Measurements from ENCODE around the gene NECTIN1.

The NECTIN1 gene

DNA sequence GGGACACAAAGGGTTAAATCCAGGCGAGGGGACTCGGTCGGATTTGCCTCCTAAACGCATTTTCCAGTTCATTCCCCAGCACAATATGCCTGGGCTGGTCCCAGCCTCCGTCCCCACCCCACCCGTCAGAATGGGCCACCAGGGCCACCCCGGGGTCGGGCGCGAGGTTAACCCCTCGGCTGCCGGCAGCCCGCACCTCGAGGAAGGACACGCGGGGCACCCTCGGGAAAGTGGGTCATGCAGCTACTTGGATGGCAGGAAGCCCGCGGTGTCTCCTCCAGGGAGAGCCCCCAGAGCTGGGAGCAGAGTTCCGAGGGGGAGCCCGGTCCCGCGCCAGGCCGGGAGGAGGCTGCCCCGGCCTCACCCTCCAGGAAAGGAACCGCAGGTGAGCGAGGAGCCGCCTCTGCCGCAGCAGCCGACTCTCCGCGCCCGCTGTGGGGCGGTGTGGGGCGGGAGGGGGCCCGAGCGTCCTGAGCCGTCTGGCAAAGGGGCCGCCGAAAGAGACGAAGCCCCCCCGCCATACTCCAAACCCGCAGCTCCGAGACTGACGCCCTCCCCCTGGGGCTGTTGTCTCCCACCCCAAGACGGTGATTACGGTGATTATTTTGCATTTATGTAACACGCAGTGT is 1.4 kb downstream of the NECTIN1 start:
- H3K79me2 ChIP-seq (ENCODE audit: insufficient read depth, low read length) = peaks cover 42% of the 10 kb centered on the region
- peaks cover 19% of the 10 kb centered on the region for H4K20me1 ChIP-seq (ENCODE audit: low read depth, low read length)
- no peaks in the 10 kb centered on the region for H3K27me3 ChIP-seq (ENCODE audit: low read length)
- peak overlapping the region; percentile 77 for H3K27ac ChIP-seq (ENCODE audit: low read depth, low read length)
- H2AFZ ChIP-seq (ENCODE audit: low read depth, low read length, severe bottlenecking) = no peak overlapping the region
- no peaks in the 10 kb centered on the region for H3K9me2 ChIP-seq (replicated peaks; ENCODE audit: insufficient read depth, low read length)
- H3K9ac ChIP-seq (ENCODE audit: low read length) = peak overlapping the region; percentile 73
- H3K4me2 ChIP-seq (ENCODE audit: low read depth, low read length, poor library complexity, severe bottlenecking) = peak overlapping the region; percentile 61
- TF ChIP-seq EZH2phosphoT487 (conservative IDR thresholded peaks at IDR 0.05; ENCODE audit: low read length) = no peak
- TF ChIP-seq, protein P1, sequence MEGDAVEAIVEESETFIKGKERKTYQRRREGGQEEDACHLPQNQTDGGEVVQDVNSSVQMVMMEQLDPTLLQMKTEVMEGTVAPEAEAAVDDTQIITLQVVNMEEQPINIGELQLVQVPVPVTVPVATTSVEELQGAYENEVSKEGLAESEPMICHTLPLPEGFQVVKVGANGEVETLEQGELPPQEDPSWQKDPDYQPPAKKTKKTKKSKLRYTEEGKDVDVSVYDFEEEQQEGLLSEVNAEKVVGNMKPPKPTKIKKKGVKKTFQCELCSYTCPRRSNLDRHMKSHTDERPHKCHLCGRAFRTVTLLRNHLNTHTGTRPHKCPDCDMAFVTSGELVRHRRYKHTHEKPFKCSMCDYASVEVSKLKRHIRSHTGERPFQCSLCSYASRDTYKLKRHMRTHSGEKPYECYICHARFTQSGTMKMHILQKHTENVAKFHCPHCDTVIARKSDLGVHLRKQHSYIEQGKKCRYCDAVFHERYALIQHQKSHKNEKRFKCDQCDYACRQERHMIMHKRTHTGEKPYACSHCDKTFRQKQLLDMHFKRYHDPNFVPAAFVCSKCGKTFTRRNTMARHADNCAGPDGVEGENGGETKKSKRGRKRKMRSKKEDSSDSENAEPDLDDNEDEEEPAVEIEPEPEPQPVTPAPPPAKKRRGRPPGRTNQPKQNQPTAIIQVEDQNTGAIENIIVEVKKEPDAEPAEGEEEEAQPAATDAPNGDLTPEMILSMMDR (IDR thresholded peaks at IDR 0.05; ENCODE audit: insufficient read depth, low read length, poor library complexity, severe bottlenecking) = peak; percentile 27
- H3K9me3 ChIP-seq (ENCODE audit: insufficient read depth, low read length) = no peaks in the 10 kb centered on the region
- peak overlapping the region; percentile 96 for H3K4me3 ChIP-seq (ENCODE audit: insufficient read depth, low read length, poor library complexity, severe bottlenecking)
- H3K36me3 ChIP-seq (ENCODE audit: low read length) = no peaks in the 10 kb centered on the region
- no peaks in the 10 kb centered on the region; the same call in 1 of the 2 replicates for H3F3A ChIP-seq (ENCODE audit: insufficient read depth)

DNA sequence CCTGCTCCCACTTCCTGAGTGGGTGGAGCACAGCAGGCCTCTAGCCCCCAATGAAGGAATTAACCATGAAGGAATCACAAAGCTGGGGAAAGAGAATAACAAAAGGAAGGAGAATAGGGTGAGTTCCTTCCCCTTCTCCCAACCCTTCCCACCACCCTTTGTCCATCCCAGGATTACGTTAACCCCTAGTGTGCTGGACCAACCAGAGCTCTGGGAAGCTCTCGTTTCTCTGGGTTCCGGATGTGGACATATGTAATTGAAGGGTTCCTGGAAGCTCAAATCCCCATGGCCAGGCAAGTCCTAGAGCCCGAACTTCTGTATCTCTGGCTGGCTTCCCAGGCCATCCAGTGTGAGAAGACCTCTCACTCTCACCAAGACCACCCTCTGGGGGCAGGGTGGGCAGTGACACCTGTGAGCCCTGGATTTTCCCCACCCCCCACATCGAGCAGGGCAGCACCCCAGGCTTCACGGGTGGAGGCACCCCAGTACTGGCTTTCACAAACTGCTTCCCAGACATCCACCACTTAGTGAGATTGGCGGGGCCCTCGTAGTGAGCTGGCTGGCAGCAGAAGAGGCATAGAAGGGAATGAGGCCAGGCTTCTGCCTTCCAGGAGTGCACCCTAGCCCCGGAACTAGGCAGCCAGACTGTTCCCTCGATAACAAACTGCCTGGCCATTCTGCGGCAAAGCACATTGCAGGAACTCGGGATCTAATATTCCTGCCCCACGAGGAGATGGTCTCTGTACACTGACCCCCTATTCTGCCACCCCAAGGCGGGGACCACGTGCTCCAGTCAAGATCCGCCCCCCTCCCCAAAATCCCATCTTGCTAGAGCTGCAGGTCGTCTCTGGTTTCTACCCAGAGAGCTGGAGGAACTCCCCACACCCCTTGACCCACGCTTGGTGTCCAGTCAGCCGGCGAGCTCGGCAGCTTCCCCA is 2.1 kb downstream of the NECTIN1 start:
- Histone ChIP-seq H4K20me1 (ENCODE audit: low read depth, low read length) (peaks cover 19% of the 10 kb centered on the region), H3F3A (ENCODE audit: insufficient read depth) (no peaks in the 10 kb centered on the region; the same call in 1 of the 2 replicates), H3K27me3 (ENCODE audit: low read length) (no peaks in the 10 kb centered on the region), H3K9me2 (replicated peaks; ENCODE audit: insufficient read depth, low read length) (no peaks in the 10 kb centered on the region), H3K4me3 (ENCODE audit: insufficient read depth, low read length, poor library complexity, severe bottlenecking) (peak overlapping the region; percentile 96), H2AFZ (ENCODE audit: low read depth, low read length, severe bottlenecking) (no peak overlapping the region), H3K79me2 (ENCODE audit: insufficient read depth, low read length) (peaks cover 42% of the 10 kb centered on the region), H3K36me3 (ENCODE audit: low read length) (no peaks in the 10 kb centered on the region), H3K9me3 (ENCODE audit: insufficient read depth, low read length) (no peaks in the 10 kb centered on the region), H3K4me2 (ENCODE audit: low read depth, low read length, poor library complexity, severe bottlenecking) (peak overlapping the region; percentile 61), H3K27ac (ENCODE audit: low read depth, low read length) (no peak overlapping the region), H3K9ac (ENCODE audit: low read length) (peak overlapping the region; percentile 73)
- TF ChIP-seq, protein P1 (IDR thresholded peaks at IDR 0.05; ENCODE audit: insufficient read depth, low read length, poor library complexity, severe bottlenecking) = no peak
- no peak for TF ChIP-seq EZH2phosphoT487 (conservative IDR thresholded peaks at IDR 0.05; ENCODE audit: low read length)

DNA sequence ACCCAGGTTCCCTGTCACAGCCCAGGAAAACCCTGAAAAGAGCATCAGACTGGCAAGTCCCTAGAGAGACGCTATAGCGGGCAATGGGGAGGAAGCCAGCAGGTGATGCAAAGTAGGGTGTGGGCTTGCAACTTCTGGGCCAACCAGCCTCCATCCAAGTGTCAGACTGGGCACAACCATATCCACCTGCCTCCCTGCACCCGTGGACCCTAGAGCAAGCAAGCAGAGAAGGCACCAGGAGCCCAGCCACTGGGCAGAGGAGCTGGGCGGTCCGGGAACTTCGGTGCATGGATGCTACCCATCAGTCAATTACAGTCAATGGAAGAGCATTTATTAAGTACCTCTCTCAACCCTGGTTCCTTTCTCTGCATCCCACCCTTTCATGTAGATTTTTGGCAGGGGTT is 2.8 kb downstream of the NECTIN1 start:
- Histone ChIP-seq H3K9ac (ENCODE audit: low read length) (peak overlapping the region; percentile 73; the same call in 1 of the 2 replicates), H3K36me3 (ENCODE audit: low read length) (no peaks in the 10 kb centered on the region)

More for the DNA sequence above, 2.8 kb downstream of the NECTIN1 start:
- Histone ChIP-seq H3K4me3 (ENCODE audit: insufficient read depth, low read length, poor library complexity, severe bottlenecking) (peak overlapping the region; percentile 27), H3F3A (ENCODE audit: insufficient read depth) (no peaks in the 10 kb centered on the region; the same call in 1 of the 2 replicates), H3K79me2 (ENCODE audit: insufficient read depth, low read length) (peaks cover 46% of the 10 kb centered on the region), H4K20me1 (ENCODE audit: low read depth, low read length) (peaks cover 19% of the 10 kb centered on the region), H3K4me2 (ENCODE audit: low read depth, low read length, poor library complexity, severe bottlenecking) (peak overlapping the region; percentile 61), H2AFZ (ENCODE audit: low read depth, low read length, severe bottlenecking) (no peak overlapping the region), H3K9me3 (ENCODE audit: insufficient read depth, low read length) (no peaks in the 10 kb centered on the region), H3K27me3 (ENCODE audit: low read length) (no peaks in the 10 kb centered on the region), H3K9me2 (replicated peaks; ENCODE audit: insufficient read depth, low read length) (no peaks in the 10 kb centered on the region), H3K27ac (ENCODE audit: low read depth, low read length) (no peak overlapping the region)
- no peak for TF ChIP-seq EZH2phosphoT487 (conservative IDR thresholded peaks at IDR 0.05; ENCODE audit: low read length)
- TF ChIP-seq, protein P1 (IDR thresholded peaks at IDR 0.05; ENCODE audit: insufficient read depth, low read length, poor library complexity, severe bottlenecking) = no peak
